ENCODE results near the gene GAB3.

DNA sequence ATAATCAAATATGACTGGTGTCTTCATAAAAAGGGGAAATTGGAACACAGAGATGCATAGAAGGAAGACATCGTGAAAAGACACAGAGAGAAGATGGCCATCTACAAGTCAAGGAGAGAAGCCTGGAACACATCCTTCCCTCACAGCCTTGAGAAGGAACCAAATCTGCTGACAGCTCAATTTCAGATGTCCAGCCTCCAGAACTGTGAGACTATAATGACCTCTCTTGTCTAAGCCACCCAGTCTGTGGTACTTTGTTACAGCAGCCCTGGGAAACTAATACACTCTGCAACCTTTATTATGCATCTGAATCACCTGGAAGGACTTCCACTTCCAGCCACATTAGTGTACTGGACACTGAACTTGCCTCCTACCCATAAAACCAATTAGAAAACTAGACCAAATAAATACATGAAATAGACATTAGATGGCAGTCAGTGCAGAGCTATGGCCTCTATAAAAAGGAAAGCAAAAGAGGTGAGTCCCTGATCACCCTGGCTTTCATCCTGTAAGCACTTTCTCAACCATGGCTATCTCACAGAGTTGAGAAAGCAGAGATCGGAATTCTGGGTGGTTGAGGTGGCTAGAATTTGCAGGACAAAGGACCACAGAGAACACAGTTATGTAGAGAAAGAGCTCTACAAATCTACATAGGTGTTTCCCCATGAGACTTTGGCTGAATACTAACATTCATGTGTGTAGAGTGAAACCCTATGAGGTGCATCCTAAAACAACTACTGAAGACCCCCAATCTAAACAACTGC, 25.7 kb downstream of the GAB3 start:
- TF ChIP-seq, protein P1, sequence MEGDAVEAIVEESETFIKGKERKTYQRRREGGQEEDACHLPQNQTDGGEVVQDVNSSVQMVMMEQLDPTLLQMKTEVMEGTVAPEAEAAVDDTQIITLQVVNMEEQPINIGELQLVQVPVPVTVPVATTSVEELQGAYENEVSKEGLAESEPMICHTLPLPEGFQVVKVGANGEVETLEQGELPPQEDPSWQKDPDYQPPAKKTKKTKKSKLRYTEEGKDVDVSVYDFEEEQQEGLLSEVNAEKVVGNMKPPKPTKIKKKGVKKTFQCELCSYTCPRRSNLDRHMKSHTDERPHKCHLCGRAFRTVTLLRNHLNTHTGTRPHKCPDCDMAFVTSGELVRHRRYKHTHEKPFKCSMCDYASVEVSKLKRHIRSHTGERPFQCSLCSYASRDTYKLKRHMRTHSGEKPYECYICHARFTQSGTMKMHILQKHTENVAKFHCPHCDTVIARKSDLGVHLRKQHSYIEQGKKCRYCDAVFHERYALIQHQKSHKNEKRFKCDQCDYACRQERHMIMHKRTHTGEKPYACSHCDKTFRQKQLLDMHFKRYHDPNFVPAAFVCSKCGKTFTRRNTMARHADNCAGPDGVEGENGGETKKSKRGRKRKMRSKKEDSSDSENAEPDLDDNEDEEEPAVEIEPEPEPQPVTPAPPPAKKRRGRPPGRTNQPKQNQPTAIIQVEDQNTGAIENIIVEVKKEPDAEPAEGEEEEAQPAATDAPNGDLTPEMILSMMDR (IDR thresholded peaks at IDR 0.05; ENCODE audit: insufficient read depth, low read length, poor library complexity, severe bottlenecking): no peak
- TF ChIP-seq EZH2phosphoT487 (conservative IDR thresholded peaks at IDR 0.05; ENCODE audit: low read length): no peak

Measured in SU-DHL-6 (cell line).